ENCODE results near the gene ITIH6. TPM values are rescaled to one million over a fixed set of nuclear protein-coding genes. Genes with fewer than 3 reads are reported as not detected.

The ITIH6 gene, protein sequence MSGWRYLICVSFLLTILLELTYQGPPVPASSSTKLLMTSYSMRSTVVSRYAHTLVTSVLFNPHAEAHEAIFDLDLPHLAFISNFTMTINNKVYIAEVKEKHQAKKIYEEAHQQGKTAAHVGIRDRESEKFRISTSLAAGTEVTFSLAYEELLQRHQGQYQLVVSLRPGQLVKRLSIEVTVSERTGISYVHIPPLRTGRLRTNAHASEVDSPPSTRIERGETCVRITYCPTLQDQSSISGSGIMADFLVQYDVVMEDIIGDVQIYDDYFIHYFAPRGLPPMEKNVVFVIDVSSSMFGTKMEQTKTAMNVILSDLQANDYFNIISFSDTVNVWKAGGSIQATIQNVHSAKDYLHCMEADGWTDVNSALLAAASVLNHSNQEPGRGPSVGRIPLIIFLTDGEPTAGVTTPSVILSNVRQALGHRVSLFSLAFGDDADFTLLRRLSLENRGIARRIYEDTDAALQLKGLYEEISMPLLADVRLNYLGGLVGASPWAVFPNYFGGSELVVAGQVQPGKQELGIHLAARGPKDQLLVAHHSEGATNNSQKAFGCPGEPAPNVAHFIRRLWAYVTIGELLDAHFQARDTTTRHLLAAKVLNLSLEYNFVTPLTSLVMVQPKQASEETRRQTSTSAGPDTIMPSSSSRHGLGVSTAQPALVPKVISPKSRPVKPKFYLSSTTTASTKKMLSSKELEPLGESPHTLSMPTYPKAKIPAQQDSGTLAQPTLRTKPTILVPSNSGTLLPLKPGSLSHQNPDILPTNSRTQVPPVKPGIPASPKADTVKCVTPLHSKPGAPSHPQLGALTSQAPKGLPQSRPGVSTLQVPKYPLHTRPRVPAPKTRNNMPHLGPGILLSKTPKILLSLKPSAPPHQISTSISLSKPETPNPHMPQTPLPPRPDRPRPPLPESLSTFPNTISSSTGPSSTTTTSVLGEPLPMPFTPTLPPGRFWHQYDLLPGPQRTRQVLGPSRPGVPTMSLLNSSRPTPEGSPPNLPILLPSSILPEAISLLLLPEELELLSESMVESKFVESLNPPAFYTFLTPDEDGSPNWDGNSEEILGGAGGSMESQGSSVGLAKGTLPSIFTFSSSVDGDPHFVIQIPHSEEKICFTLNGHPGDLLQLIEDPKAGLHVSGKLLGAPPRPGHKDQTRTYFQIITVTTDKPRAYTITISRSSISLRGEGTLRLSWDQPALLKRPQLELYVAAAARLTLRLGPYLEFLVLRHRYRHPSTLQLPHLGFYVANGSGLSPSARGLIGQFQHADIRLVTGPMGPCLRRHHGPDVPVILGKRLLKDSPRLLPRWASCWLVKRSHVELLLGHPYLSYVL
- total RNA-seq (2022; extraction: Qiagen RNA extraction) = 0.04 TPM in 1 of 5 replicates, not detected in the others

DNA sequence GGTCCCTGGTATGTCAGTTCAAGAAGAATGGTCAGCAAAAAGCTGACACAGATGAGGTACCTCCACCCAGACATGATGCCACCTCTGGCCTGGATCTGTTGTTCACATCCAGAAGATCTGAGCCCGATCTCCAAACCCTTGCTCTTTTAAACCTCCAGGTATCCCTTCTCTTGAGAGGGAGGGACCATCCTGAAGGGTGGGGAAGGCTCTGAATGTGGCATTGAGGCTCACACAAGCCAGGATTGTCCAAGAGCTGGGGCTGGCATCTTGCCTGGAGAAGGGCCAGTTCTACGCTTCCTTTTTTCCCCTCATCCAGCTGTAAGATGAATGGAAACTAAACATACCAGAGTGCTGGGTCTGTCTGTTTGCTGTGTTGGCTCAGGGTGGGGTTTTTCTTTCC lies at the start of gene ITIH6:
ITIH6 (minus strand) TSS at position 119 of the 400 bp plus-strand sequence; CDS start at position 74, 45 bp downstream.

DNA sequence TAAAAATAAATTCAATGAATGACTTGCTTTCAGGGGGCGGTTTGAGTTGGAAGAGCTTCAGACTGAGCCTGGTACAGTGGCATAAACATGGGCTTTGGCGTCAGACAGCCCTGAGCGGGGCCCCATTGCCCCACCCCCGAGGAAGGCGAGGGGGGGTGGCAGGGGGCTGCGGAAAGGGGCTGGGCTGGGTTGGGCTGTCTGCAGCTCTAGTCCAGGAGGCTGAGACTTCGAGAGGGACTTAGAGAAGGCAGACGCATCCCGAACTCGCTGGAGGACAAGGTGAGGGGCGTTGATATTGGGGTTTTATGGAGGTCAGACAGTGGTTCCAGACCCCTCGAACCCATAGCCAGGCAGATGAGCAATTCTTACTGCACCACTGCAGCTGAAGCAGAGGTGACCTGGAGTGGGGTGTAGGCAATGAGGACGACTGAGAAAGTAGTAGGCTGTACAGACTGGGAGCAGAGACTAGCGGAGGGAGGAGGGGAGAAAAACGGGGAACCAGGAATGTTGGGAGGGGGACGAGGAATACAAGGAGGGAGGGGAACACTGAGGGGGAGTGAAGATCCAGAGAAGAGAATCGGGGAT lies 9.6 kb upstream of the ITIH6 start, which contains the start of gene MAGED2:
MAGED2 (plus strand) TSS at position 222 of the 585 bp plus-strand sequence. CDS start 1,587 bp downstream, outside the sequence.

Other genes starting within 250 kb of the ITIH6 start
- gene MAGED2, start 9.5 kb upstream of the ITIH6 start, total RNA-seq (2022; extraction: Qiagen RNA extraction) = 74.1 to 88.8 TPM (median 81.1 TPM) in 5 replicates
- gene TRO, start 122.6 kb upstream of the ITIH6 start, total RNA-seq (2022; extraction: Qiagen RNA extraction) = 0.35 to 1.4 TPM (median 0.90 TPM) in 5 replicates
- 0.08 to 0.14 TPM (median 0.14 TPM) in 3 of 5 replicates, not detected in the others for gene PFKFB1, start 195.9 kb upstream of the ITIH6 start, total RNA-seq (2022; extraction: Qiagen RNA extraction)
- gene APEX2, start 202.1 kb upstream of the ITIH6 start, total RNA-seq (2022; extraction: Qiagen RNA extraction) = 27.1 to 34.6 TPM (median 29.9 TPM) in 5 replicates
- not detected in 5 replicates for gene ALAS2, start 232.7 kb upstream of the ITIH6 start, total RNA-seq (2022; extraction: Qiagen RNA extraction)

Data from A549 treated with Mapracorat at 1 μM for 4 hours (cell line).